Measurements from ENCODE around the gene MTMR3. TPM values are rescaled to one million over a fixed set of nuclear protein-coding genes. Genes with fewer than 3 reads are reported as not detected.
A peak's percentile ranks its signal among the peaks of the same experiment; 100 is the strongest.

Gene MTMR3
- total and polyA plus RNA-seq, 2 donors from 2014 or later, result 9.6 to 56.2 TPM

DNA sequence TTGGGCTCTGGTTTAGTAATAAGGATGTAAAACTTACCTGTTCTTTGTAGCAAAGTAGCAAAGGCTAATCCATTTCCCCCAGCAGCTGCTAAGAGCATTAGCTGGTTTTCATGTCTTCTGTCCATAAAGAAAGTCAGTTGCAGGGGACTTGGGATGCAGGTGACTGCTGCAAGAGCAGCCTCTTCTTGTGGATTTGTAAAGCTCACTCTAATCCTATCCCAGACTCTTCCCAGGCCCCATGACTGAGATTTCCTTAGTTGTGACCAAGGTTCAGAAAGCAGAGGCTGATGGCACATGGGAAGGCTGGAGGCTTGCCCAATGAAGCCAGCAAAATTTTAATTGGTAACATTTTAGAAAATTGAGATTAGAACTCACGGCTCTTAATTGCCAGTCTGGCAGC is 102.9 kb downstream of the MTMR3 start:
- Histone ChIP-seq H3K4me1 (ENCODE audit: control insufficient read depth in 2 of 3, insufficient read depth in 2 of 3, low read depth in 1 of 3, low read length in 3 of 3) (peaks cover 0 to 2% (median 0%) of the 10 kb centered on the region in 3 donors), H3K9me3 (ENCODE audit: control insufficient read depth in 2 of 3, insufficient read depth in 1 of 3, low read length in 3 of 3) (no peaks in the 10 kb centered on the region), H3K36me3 (ENCODE audit: control insufficient read depth in 2 of 3, insufficient read depth in 3 of 3, low read length in 3 of 3) (peaks cover 0 to 4% (median 2%) of the 10 kb centered on the region in 3 donors), H3K27me3 (ENCODE audit: control insufficient read depth, insufficient read depth, low read length) (no peaks in the 10 kb centered on the region), H3K9ac (ENCODE audit: low read length in 3 of 3) (no peak overlapping the region), H3K4me3 (ENCODE audit: low read length in 3 of 3) (no peak overlapping the region), H3K27ac (ENCODE audit: low read depth in 2 of 2, low read length in 2 of 2) (no peak overlapping the region)
- no peak for FAIRE-seq
- no peak for TF ChIP-seq CTCF (IDR thresholded peaks at IDR 0.05; ENCODE audit: borderline replicate concordance, extremely low read depth, insufficient read depth)
- intact Hi-C loops (cut with DNase I), result no loop called here
- DNase-seq, result no peak

DNA sequence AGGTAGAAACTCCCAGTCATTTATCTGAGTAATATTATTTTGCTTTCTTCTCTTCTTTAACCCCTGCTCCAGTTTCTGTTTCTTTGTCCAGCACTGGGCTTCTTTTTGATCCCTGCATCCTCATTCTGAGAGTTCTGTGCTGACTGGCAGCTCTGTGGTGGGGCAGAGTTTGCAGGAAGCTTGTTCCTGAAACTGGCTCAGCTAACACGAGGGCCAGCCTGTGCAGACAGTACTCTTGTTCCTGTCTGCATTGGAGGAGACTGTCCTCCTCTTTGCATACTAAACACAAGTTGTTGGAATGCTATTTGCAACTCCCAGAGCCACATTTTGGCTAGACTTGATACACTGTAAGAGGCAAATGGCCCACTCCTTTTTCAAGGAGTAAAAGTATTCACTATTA is 104.2 kb downstream of the MTMR3 start:
- Histone ChIP-seq H3K36me3 (ENCODE audit: control insufficient read depth in 2 of 3, insufficient read depth in 3 of 3, low read length in 3 of 3) (peaks cover 2 to 10% (median 8%) of the 10 kb centered on the region in 3 donors), H3K9ac (ENCODE audit: low read length in 3 of 3) (no peak overlapping the region), H3K4me1 (ENCODE audit: control insufficient read depth in 2 of 3, insufficient read depth in 2 of 3, low read depth in 1 of 3, low read length in 3 of 3) (peaks cover 0 to 2% (median 0%) of the 10 kb centered on the region in 3 donors), H3K27ac (ENCODE audit: low read depth in 2 of 2, low read length in 2 of 2) (no peak overlapping the region), H3K9me3 (ENCODE audit: control insufficient read depth in 2 of 3, insufficient read depth in 1 of 3, low read length in 3 of 3) (no peaks in the 10 kb centered on the region), H3K4me3 (ENCODE audit: low read length in 3 of 3) (no peak overlapping the region), H3K27me3 (ENCODE audit: control insufficient read depth, insufficient read depth, low read length) (no peaks in the 10 kb centered on the region)
- no peak for TF ChIP-seq CTCF (IDR thresholded peaks at IDR 0.05; ENCODE audit: borderline replicate concordance, extremely low read depth, insufficient read depth)
- intact Hi-C loops (cut with DNase I), result no loop called here
- no peak for DNase-seq
- no peak for FAIRE-seq

GRCh38 chr22:29988719-29989118 is 105.7 kb downstream of the MTMR3 start:
- H3K27me3 ChIP-seq (ENCODE audit: control insufficient read depth, insufficient read depth, low read length), result no peaks in the 10 kb centered on the region
- DNase-seq (no peak), FAIRE-seq (peak; percentile 3)
- intact Hi-C loops (cut with DNase I), result no loop called here
- H3K9me3 ChIP-seq (ENCODE audit: control insufficient read depth in 2 of 3, insufficient read depth in 1 of 3, low read length in 3 of 3), result no peaks in the 10 kb centered on the region
- no peak overlapping the region for H3K4me3 ChIP-seq (ENCODE audit: low read length in 3 of 3)
- peaks cover 2 to 12% (median 11%) of the 10 kb centered on the region in 3 donors for H3K36me3 ChIP-seq (ENCODE audit: control insufficient read depth in 2 of 3, insufficient read depth in 3 of 3, low read length in 3 of 3)
- H3K27ac ChIP-seq (ENCODE audit: low read depth in 2 of 2, low read length in 2 of 2), result no peak overlapping the region
- no peak for TF ChIP-seq CTCF (IDR thresholded peaks at IDR 0.05; ENCODE audit: borderline replicate concordance, extremely low read depth, insufficient read depth)
- peaks cover 0 to 2% (median 0%) of the 10 kb centered on the region in 3 donors for H3K4me1 ChIP-seq (ENCODE audit: control insufficient read depth in 2 of 3, insufficient read depth in 2 of 3, low read depth in 1 of 3, low read length in 3 of 3)
- no peak overlapping the region for H3K9ac ChIP-seq (ENCODE audit: low read length in 3 of 3)

GRCh38 chr22:29989446-29989845 is 106.5 kb downstream of the MTMR3 start:
- Histone ChIP-seq H3K36me3 (ENCODE audit: control insufficient read depth in 2 of 3, insufficient read depth in 3 of 3, low read length in 3 of 3) (peaks cover 2 to 14% (median 11%) of the 10 kb centered on the region in 3 donors), H3K9me3 (ENCODE audit: control insufficient read depth in 2 of 3, insufficient read depth in 1 of 3, low read length in 3 of 3) (no peaks in the 10 kb centered on the region), H3K4me1 (ENCODE audit: control insufficient read depth in 2 of 3, insufficient read depth in 2 of 3, low read depth in 1 of 3, low read length in 3 of 3) (peaks cover 0 to 2% (median 0%) of the 10 kb centered on the region in 3 donors), H3K4me3 (ENCODE audit: low read length in 3 of 3) (no peak overlapping the region), H3K27me3 (ENCODE audit: control insufficient read depth, insufficient read depth, low read length) (no peaks in the 10 kb centered on the region), H3K27ac (ENCODE audit: low read depth in 2 of 2, low read length in 2 of 2) (no peak overlapping the region), H3K9ac (ENCODE audit: low read length in 3 of 3) (no peak overlapping the region)
- TF ChIP-seq CTCF (IDR thresholded peaks at IDR 0.05; ENCODE audit: borderline replicate concordance, extremely low read depth, insufficient read depth), result no peak
- DNase-seq, result no peak
- FAIRE-seq, result no peak
- intact Hi-C loops (cut with DNase I), result no loop called here
